GM18861 (cell line): ENCODE measurements around the gene EXOC3L4.
A peak's percentile ranks its signal among the peaks of the same experiment; 100 is the strongest.

Experiments used
- ATAC-seq: cut with Tn5 transposase; IDR thresholded peaks from one replicate; pipeline ENCODE4 v1.9.1; 2021; ENCODE audit not compliant: unreplicated experiment

Gene EXOC3L4

GRCh38 chr14:103089386-103090335 is 4.9 kb upstream of the EXOC3L4 start:
- ATAC-seq, result no peak

- no peak for ATAC-seq
These were observed 4.0 kb upstream of the EXOC3L4 start for GRCh38 chr14:103090481-103091020.

DNA sequence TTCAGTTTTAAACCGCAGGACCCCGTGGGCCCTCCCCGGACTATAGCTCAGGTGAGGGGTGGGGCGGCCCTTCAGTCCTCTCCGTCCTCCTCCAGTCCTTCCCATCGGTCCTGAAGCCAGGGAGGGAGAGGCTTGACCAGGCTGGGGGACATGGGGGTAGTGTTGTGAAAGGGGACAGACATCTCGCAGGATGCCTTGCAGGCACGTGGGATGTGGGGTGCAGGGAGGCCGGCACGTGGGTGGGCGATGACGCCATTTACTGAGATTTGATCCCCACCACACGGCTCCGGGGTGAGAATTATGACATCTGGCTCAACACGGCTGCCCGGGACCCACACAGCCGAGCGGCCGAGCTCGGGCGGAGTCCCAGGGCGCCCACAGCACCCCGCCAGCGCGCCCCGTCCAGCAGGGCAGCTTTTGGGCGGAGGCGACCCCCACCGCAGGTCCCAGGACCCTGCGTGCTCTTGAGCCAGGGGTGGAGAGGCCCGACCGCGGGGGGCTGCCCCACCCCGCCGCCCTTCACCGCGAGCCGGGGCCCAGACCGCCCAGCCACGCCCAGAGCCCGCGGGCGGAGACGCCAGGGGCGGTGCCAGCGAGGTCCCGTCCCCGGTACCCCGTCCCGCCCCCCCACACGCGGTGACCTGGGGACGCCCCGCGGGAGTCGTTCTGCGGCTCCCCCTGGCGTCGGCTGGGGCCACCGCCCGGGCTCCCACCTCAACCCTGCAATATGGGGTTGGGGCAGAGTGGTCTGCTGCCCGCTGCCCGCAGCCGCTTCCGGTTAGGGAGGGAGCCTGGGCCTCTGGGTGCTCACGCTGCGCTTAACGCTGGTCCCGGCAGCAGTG is 3.3 kb upstream of the EXOC3L4 start:
- peak; percentile 59 for ATAC-seq

DNA sequence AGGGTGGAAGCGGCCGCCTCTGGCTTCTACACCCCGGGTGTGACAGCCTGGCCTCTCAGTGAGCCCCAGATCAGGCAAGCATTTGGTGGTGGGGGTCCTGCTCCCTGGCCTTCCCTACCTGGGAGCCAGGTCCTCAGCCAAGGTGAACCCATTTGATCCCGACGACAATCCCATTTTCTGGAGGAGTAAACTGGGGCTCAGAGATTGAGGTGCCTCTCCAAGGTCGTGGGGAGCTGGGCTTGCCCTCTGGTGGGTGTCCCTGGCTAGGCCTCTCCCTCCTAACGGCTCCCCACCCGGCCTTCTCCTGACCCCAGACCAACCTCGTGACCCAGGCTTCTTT is 2.7 kb upstream of the EXOC3L4 start:
- no peak for ATAC-seq

DNA sequence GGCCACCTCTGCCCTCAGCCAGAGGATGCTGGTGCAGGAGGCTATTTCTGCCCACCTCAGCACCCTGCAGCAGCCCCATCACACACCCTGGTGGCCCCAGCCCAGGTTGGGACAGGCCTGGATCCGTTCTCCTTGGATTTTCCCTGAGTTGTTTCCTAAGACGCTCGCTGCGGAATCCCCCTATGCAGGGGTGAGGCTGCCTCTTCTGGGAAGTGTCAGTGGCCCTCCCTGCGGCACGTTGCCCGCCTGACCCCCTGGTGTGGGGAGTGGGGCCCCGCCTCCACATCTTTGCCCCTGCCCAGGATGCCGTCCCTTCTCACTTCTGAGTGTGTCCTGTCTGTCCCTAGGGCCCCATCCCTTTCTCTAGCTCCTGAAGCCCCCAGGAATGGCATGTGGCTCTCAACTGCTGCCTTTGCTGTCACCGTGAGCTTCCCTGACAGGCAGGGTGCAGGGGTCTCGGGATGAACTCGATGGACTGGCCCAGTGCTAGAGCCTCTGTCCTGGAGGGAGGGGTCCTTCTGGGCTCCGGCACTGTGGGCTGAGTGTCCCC is 594 bp upstream of the EXOC3L4 start:
- ATAC-seq, result no peak

DNA sequence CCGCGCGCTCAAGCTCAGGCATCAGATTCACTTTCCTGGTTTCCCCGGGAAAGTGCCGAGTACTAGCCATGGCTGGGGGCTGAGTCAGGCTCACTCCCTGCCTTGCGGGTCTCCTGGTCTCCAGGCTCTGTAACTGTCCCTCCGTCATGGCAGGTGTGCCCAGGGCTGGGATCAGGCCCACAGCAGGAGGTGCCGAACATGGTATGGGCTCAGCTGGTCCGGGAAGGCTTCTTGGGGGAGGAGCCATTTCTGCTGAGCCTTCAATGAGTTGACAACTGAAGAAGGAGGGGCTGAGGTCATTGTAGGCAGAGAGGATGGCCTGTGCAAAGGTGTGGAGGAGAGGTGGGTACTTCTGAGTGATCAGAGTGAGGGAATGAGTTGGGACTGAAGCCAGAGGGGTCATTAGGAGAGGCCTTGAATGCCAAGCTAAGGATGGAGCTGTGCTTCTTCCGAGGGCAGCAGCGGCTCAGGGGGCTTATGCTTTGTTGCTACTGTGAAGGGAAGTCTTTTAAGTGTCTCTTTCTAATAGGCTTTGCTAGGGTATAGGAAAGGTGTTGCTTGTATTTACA is 769 bp downstream of the EXOC3L4 start:
- ATAC-seq, result no peak

GRCh38 chr14:103096387-103096786 is 1.9 kb downstream of the EXOC3L4 start:
- ATAC-seq, result no peak

- no peak for ATAC-seq
These were observed 2.9 kb downstream of the EXOC3L4 start for GRCh38 chr14:103097244-103097993.

- ATAC-seq, result no peak
These were observed 3.8 kb downstream of the EXOC3L4 start for GRCh38 chr14:103097994-103098957.

GRCh38 chr14:103099081-103099732 is 4.7 kb downstream of the EXOC3L4 start:
- no peak for ATAC-seq

DNA sequence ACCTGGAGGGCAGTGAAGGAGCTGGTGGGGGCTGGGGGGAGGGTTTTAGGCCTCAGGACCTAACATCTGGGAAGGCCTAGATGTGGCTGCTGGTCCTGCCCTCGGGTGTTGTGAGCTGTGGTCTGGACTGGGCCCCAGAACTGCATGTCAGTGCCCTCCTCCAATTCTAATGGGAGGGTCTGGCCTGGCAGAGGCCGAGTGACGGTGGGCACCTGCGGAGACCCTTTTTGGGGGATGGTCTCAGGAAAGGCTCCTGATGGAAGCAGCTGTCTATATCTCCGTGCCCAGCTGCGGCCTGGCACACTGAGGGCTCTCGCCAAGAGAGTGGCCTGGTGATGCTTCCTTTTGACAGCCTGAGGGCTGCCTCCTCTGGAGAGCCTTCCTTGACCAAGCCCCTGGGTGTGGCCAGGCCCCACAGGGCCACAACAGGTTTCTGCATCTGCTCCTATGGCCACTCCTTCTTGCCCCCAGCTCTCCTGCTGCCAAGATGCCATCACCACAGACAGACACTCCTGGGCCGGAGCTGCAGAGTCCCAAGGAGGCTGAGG is 5.3 kb downstream of the EXOC3L4 start:
- ATAC-seq, result no peak

DNA sequence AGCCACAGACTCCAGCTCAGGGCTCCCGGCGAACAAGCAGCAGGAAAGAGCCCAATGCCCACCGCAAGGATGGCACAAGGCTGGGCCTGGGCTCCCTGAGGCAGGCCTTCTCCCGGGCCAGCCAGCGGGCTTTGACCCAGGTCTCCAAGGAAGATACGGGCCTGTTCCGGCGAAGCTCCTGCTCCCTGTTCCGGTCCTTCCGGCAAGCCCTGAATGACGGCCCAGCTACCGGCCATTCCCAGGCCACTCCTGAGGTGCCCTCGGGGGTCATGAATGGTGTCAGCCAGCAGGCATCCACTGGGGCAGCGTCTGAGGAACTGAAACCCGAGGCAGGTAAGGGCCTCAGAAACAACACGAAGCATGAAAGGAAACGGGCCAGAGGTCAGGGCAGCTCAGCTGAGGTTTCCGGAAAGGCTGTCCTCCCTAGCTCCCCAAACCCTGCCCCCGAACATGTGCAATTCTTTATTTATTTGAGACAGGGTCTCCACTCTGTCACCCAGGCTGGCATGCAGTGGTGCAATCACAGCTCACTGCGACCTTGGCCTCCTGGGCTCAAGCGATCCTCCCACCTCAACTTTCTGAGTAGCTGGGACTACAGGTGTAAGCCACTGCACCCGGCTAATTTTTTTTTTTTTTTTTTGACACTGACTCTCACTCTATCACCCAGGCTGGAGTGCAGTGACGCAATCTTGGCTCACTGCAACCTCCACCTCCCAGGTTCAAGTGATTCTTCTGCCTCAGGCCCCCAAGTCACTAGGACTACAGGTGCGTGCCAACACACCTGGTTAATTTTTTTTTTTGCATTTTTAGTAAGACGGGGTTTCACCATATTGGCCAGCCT is 6.0 kb downstream of the EXOC3L4 start:
- no peak for ATAC-seq

DNA sequence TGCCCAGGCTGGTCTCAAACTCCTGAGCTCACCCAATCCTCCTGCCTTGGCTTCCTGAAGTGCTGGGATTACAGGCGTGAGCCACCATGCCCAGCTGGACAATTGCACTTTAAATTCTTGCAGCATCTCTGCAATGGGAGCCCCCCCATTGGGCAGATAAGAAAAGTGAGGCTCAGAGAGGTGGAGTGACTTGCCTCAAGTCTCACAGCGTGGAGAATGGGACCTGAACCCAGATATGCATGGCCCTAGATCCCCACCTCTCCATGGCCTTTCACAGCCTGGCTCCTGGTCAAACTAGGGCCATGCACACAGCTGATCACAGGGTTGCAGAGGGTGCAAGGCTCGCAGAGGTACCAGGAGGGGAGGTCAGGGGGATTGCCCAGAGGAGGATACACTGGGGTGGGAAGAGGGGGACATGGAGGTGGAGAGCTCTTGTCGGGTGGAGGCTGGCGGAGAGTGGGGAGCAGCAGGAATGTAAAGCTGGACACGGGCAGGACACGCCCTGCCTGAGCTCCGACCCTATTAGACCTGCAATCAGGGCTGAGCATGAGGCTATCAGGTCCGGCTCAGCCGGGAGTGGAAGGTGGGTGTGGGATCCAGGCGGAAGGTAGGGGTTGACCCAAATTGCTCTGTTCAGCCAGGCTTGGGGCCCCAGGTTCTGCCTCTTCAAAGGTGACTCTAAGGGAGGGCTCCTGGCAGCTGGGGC is 6.9 kb downstream of the EXOC3L4 start:
- no peak for ATAC-seq

DNA sequence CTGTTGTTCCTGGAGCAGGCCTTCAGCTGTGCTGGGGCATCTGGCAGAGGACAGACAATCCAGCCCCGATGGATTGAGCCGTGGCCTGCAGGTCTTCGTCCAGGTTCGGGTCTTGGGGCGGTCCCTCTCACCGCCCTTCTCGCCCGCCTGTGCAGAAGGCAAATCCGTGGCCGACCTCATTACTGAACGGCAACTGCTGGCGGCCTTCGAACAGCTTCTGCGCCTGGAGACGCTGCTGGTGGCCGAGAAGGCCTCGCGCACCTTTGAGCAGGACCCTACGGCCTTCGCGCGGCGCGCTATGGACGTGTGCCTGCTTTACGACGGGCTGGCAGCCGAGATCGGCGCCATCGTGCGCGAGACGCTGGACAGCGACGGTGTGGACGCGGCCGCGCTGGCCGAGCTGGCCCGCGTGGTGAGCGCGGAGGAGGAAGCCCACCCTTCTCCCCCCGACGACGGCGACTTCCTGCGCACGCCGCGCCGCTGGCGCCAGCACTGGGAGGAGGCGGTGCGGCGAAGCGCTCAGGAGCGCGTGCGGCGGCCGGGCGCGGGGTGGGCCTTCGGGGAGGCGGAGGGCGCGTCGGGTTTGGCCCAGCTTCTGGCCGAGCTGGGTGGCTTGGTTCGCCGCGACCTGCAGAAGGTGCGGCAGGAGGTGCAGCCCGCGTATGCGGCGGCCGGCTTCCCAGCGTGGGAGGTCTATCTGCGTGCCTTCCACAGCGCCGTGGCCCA is 7.6 kb downstream of the EXOC3L4 start:
- ATAC-seq, result no peak

DNA sequence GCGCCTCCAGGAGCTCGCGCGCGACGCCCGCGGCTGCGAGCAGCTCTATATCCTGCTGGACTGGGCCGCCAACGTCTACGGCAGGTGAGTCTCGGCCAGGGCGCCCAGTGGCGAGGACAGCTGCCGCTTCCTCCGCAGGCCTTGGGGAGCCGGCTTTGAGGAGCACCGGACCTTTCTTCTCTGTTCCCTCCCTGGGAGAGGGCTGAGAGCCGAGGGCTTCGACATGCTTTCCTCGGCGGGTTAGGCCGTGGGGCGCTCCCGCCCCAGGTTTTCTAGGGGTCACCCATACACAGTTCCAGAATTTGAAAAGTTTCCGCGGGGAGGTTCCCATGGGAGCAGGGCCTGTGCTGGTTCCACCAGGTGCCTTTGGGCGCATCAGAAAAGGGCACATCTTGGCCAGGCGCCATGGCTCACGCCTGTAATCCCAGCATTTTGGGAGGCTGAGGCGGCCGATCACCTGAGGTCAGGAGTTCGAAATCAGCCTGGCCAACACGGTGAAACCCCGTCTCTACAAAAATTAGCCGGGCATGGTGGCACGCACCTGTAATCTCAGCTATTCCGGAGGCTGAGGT is 8.2 kb downstream of the EXOC3L4 start:
- no peak for ATAC-seq
